Right cardiac atrium (tissue), 5 donors: Measurements from ENCODE around the gene FBXO42. TPM values are rescaled to one million over a fixed set of nuclear protein-coding genes. Genes with fewer than 3 reads are reported as not detected.
A peak's percentile ranks its signal among the peaks of the same experiment; 100 is the strongest.

Experiments
- ATAC-seq, 2 donors: fragments of 200-7000 bp; cut with Tn5 transposase; one replicate each; pipeline versions ENCODE4 v1.8.0 to v1.9.1; 2020; ENCODE audit warnings: moderate library complexity in 2 of 2, mild to moderate bottlenecking in 1 of 2
- DNase-seq, 3 donors: peaks; one replicate each; pipeline ENCODE4 v3.0.0-alpha.2; 2020
- H3K27ac ChIP-seq: one replicate; pipeline ENCODE4 v1.5.1; 2013; ENCODE audit warnings: mild to moderate bottlenecking, low read length, control low read depth, moderate library complexity
- H3K27me3 ChIP-seq: one replicate; pipeline ENCODE4 v1.6.1; 2013; ENCODE audit not compliant: control insufficient read depth, insufficient read depth
- H3K4me1 ChIP-seq: one replicate; pipeline ENCODE4 v1.6.1; 2013; ENCODE audit warnings: low read length; ENCODE audit not compliant: control insufficient read depth, insufficient read depth
- H3K4me3 ChIP-seq: one replicate; pipeline ENCODE4 v1.5.1; 2013; ENCODE audit warnings: low read length, control low read depth
- H3K9me3 ChIP-seq: one replicate; pipeline ENCODE4 v1.6.1; 2013; ENCODE audit warnings: low read length; ENCODE audit not compliant: control insufficient read depth
- WGBS: extraction: QIAGEN DNeasy Blood & Tissue Kit; methylation state at CpG from one replicate; pipeline ENCODE4 v1.1.7; 2013; 5-methylcytosine and 5-hydroxymethylcytosine counted together
- intact Hi-C, 4 donors: fragments of 100-400 bp; cut with DNase I; formaldehyde crosslinking; loops; one replicate each; pipeline versions ENCODE4 v1.11.0 to v1.14.0; 2022 to 2023
- polyA plus RNA-seq: library from polyadenylated mRNA; stranded (reverse); fragments of 200-250 nt; gene quantifications from one replicate; pipeline ENCODE4 v1.2.3, GENCODE V29; 2013
- total RNA-seq, 4 donors: library from RNA; stranded (reverse); fragmentation: NEBNext Ultra II Directional; extraction: Animal tissue kit (Norgen Biotek cat#: 25700); gene quantifications; one replicate each; pipeline ENCODE4 v1.2.1, GENCODE V29; 2021
- donor health status: healthy with polysubstance abuse.
- donor health status: DM: no; HTN: yes; CAD: no.
- donor health status: DM: no; HTN: no; CAD: no.
- donor health status: DM: no; HTN: yes; CAD: no; lungs with severe emphysema.
- donor health status: DM: yes; HTN: yes; CAD: no.

FBXO42 gene
- total and polyA plus RNA-seq, 5 donors: 15.7 to 18.1 (median 16.5) TPM

- peak overlapping the region; percentile 2 for H3K4me3 ChIP-seq
- H3K27me3 ChIP-seq: no peaks in the 10 kb centered on the region
- DNase-seq: no peak
- no peaks in the 10 kb centered on the region for H3K9me3 ChIP-seq
- intact Hi-C loops: no loop called here
- ATAC-seq: peak; percentile 17 to 22
- peak overlapping the region; percentile 78 for H3K27ac ChIP-seq
- WGBS: 53% methylated on average over 14 of the region's 14 CpGs
- H3K4me1 ChIP-seq: peaks cover 40% of the 10 kb centered on the region
Measured at GRCh38 chr1:16387201-16388188, 35.2 kb upstream of the FBXO42 start.

- peak; percentile 66 to 71 for ATAC-seq
- peak in 1 of 3 donors; percentile 42 for DNase-seq
- peak overlapping the region; percentile 2 for H3K4me3 ChIP-seq
- H3K4me1 ChIP-seq: peaks cover 30% of the 10 kb centered on the region
- intact Hi-C loops: no loop called here
- WGBS: 44% methylated on average over 5 of the region's 5 CpGs
- H3K9me3 ChIP-seq: no peaks in the 10 kb centered on the region
- H3K27me3 ChIP-seq: no peaks in the 10 kb centered on the region
- H3K27ac ChIP-seq: peak overlapping the region; percentile 92
Measured at GRCh38 chr1:16386454-16387113, 34.3 kb upstream of the FBXO42 start.

GRCh38 chr1:16385659-16386453 is 33.6 kb upstream of the FBXO42 start:
- peak overlapping the region; percentile 92 for H3K27ac ChIP-seq
- DNase-seq (no peak), ATAC-seq (no peak)
- H3K9me3 ChIP-seq: no peaks in the 10 kb centered on the region
- H3K27me3 ChIP-seq: no peaks in the 10 kb centered on the region
- intact Hi-C loops: no loop called here
- 86% methylated on average over 9 of the region's 9 CpGs for WGBS
- H3K4me1 ChIP-seq: peaks cover 25% of the 10 kb centered on the region
- H3K4me3 ChIP-seq: no peak overlapping the region

- intact Hi-C loops: no loop called here
- ATAC-seq: no peak
- Histone ChIP-seq H3K27me3 (no peaks in the 10 kb centered on the region), H3K4me1 (peaks cover 21% of the 10 kb centered on the region), H3K4me3 (no peak overlapping the region), H3K27ac (no peak overlapping the region), H3K9me3 (no peaks in the 10 kb centered on the region)
- WGBS: 94% methylated on average over 5 of the region's 5 CpGs
- DNase-seq: no peak
Measured at GRCh38 chr1:16383888-16384287, 31.6 kb upstream of the FBXO42 start.

GRCh38 chr1:16380868-16381267 is 28.6 kb upstream of the FBXO42 start:
- intact Hi-C loops: no loop called here
- Histone ChIP-seq H3K27ac (no peak overlapping the region), H3K9me3 (no peaks in the 10 kb centered on the region), H3K4me1 (peaks cover 17% of the 10 kb centered on the region), H3K4me3 (no peak overlapping the region), H3K27me3 (no peaks in the 10 kb centered on the region)
- ATAC-seq (no peak), DNase-seq (no peak)
- WGBS: 87% methylated on average over 4 of the region's 4 CpGs

GRCh38 chr1:16378443-16378842 is 26.2 kb upstream of the FBXO42 start:
- DNase-seq (no peak), ATAC-seq (no peak)
- no peak overlapping the region for H3K4me3 ChIP-seq
- H3K27me3 ChIP-seq: no peaks in the 10 kb centered on the region
- H3K27ac ChIP-seq: no peak overlapping the region
- H3K4me1 ChIP-seq: peaks cover 12% of the 10 kb centered on the region
- H3K9me3 ChIP-seq: no peaks in the 10 kb centered on the region
- intact Hi-C loops: no loop called here
- WGBS: 79% methylated on average over 7 of the region's 7 CpGs

GRCh38 chr1:16376971-16377370 is 24.7 kb upstream of the FBXO42 start:
- ATAC-seq: no peak
- no peaks in the 10 kb centered on the region for H3K27me3 ChIP-seq
- H3K4me1 ChIP-seq: peaks cover 12% of the 10 kb centered on the region
- WGBS: 77% methylated on average over 4 of the region's 4 CpGs
- no peak overlapping the region for H3K4me3 ChIP-seq
- H3K27ac ChIP-seq: no peak overlapping the region
- no peaks in the 10 kb centered on the region for H3K9me3 ChIP-seq
- intact Hi-C loops: no loop called here
- no peak for DNase-seq

- peaks cover 12% of the 10 kb centered on the region for H3K4me1 ChIP-seq
- ATAC-seq (peak; percentile 50 to 64), DNase-seq (peak in 1 of 3 donors; percentile 61)
- 43% methylated on average over 15 of the region's 15 CpGs for WGBS
- peak overlapping the region; percentile 88 for H3K27ac ChIP-seq
- H3K9me3 ChIP-seq: no peaks in the 10 kb centered on the region
- H3K27me3 ChIP-seq: no peaks in the 10 kb centered on the region
- intact Hi-C loops: no loop called here
- H3K4me3 ChIP-seq: no peak overlapping the region
Measured at GRCh38 chr1:16375521-16376340, 23.5 kb upstream of the FBXO42 start.

- DNase-seq: no peak
- ATAC-seq: no peak
- H3K9me3 ChIP-seq: no peaks in the 10 kb centered on the region
- H3K27me3 ChIP-seq: no peaks in the 10 kb centered on the region
- H3K4me1 ChIP-seq: peaks cover 12% of the 10 kb centered on the region
- 75% methylated on average over 3 of the region's 3 CpGs for WGBS
- intact Hi-C loops: no loop called here
- no peak overlapping the region for H3K4me3 ChIP-seq
- no peak overlapping the region for H3K27ac ChIP-seq
Measured at GRCh38 chr1:16374266-16374665, 22.0 kb upstream of the FBXO42 start.

GRCh38 chr1:16372535-16373285 is 20.4 kb upstream of the FBXO42 start:
- H3K4me1 ChIP-seq: peaks cover 7% of the 10 kb centered on the region
- H3K4me3 ChIP-seq: no peak overlapping the region

More at GRCh38 chr1:16372535-16373285, 20.4 kb upstream of the FBXO42 start:
- Histone ChIP-seq H3K27ac (no peak overlapping the region), H3K9me3 (no peaks in the 10 kb centered on the region), H3K27me3 (no peaks in the 10 kb centered on the region)
- intact Hi-C loops: no loop called here
- no peak for DNase-seq
- WGBS: 90% methylated on average over 3 of the region's 3 CpGs
- no peak for ATAC-seq
